SK-N-SH (cell line): Measurements from ENCODE around the gene RECK.

Source experiments
- CTCF ChIP-seq: fragments of 200-600 bp; sonication (generic); IDR thresholded peaks from 2 replicates; pipeline ENCODE4 v1.6.1; 2017; ENCODE audit warnings: antibody characterized with exemption, mild to moderate bottlenecking, moderate library complexity
- FOSL2 ChIP-seq: IDR thresholded peaks from 2 replicates; pipeline ENCODE4 v1.4.0; 2012; ENCODE audit warnings: low read depth, mild to moderate bottlenecking, moderate library complexity, borderline replicate concordance
- JUND ChIP-seq: IDR thresholded peaks from 2 replicates; pipeline ENCODE4 v1.4.0; 2012
- MAX ChIP-seq: IDR thresholded peaks from 2 replicates; pipeline ENCODE4 v1.4.0; 2012; ENCODE audit warnings: low read depth
- MXI1 ChIP-seq: IDR thresholded peaks from 2 replicates; pipeline ENCODE4 v1.6.1; 2012; ENCODE audit warnings: mild to moderate bottlenecking, low read depth, low read length, improper control_type of control experiment
- RAD21 ChIP-seq: IDR thresholded peaks from 2 replicates; pipeline ENCODE4 v1.6.1; 2012; ENCODE audit warnings: mild to moderate bottlenecking, low read length
- REST ChIP-seq: IDR thresholded peaks from 2 replicates; pipeline ENCODE4 v1.6.1; 2012; ENCODE audit warnings: mild to moderate bottlenecking, low read depth, low read length, moderate library complexity
- RFX5 ChIP-seq: IDR thresholded peaks from 2 replicates; pipeline ENCODE4 v1.6.1; 2012; ENCODE audit warnings: mild to moderate bottlenecking, improper control_type of control experiment, low read length
- RXRA ChIP-seq: IDR thresholded peaks from 2 replicates; pipeline ENCODE4 v1.4.0; 2012; ENCODE audit warnings: low read depth, mild to moderate bottlenecking, borderline replicate concordance
- SIN3A ChIP-seq: IDR thresholded peaks from 2 replicates; pipeline ENCODE4 v1.6.1; 2012; ENCODE audit warnings: low read depth, mild to moderate bottlenecking, low read length, moderate library complexity, borderline replicate concordance
- TEAD4 ChIP-seq: IDR thresholded peaks from 2 replicates; pipeline ENCODE4 v1.4.0; 2012; ENCODE audit warnings: mild to moderate bottlenecking, borderline replicate concordance; ENCODE audit not compliant: insufficient read depth
- USF1 ChIP-seq: IDR thresholded peaks from 2 replicates; pipeline ENCODE4 v1.4.0; 2012; ENCODE audit warnings: low read depth, borderline replicate concordance
- USF2 ChIP-seq: fragments of 150-350 bp; IDR thresholded peaks from 2 replicates; pipeline ENCODE4 v1.6.1; 2017; ENCODE audit warnings: antibody characterized with exemption, low read length, low read depth, borderline replicate concordance

GRCh38 chr9:36046923-36047322 is 10.2 kb downstream of the RECK start:
- TF ChIP-seq CTCF (no peak), RFX5 (no peak), MAX (no peak), REST (no peak), RAD21 (no peak), USF2 (no peak), FOSL2 (no peak), SIN3A (no peak), RXRA (no peak), MXI1 (no peak), TEAD4 (no peak), USF1 (no peak), JUND (no peak)
